Keratinocyte (primary cell): Measurements from ENCODE around the gene MIEN1. TPM values are rescaled to one million over a fixed set of nuclear protein-coding genes. Genes with fewer than 3 reads are reported as not detected.

Source experiments
- DNase-seq: peaks from one replicate; pipeline ENCODE4 v3.0.0-alpha.2; 2011; ENCODE audit warnings: low read depth, missing footprints, low spot score
- FAIRE-seq: peaks from 2 replicates; lab custom pipeline; 2011; peaks lifted over from hg19 to GRCh38; lab: Jason Lieb, UNC
- H2AFZ ChIP-seq: 2 replicates; pipeline ENCODE4 v1.6.0; 2012; ENCODE audit warnings: low read length, control low read depth, inconsistent platforms; ENCODE audit not compliant: control insufficient read depth
- H3K27ac ChIP-seq: 2 replicates; pipeline ENCODE4 v1.5.1; 2011; ENCODE audit warnings: low read length; ENCODE audit not compliant: control insufficient read depth, insufficient read depth
- H3K27me3 ChIP-seq: 3 replicates; pipeline ENCODE4 v1.6.0; 2011; ENCODE audit warnings: low read length; ENCODE audit not compliant: control insufficient read depth, insufficient read depth; ENCODE audit errors: extremely low read depth
- H3K36me3 ChIP-seq, 2 experiments: 2 replicates in 1 of 2; 3 replicates in 1 of 2; pipeline ENCODE4 v1.5.1; 2011; ENCODE audit warnings: low read length in 2 of 2, mild to moderate bottlenecking in 1 of 2; ENCODE audit not compliant: control insufficient read depth in 2 of 2, insufficient read depth in 2 of 2; ENCODE audit errors: extremely low read depth in 1 of 2
- H3K4me1 ChIP-seq: 3 replicates; pipeline ENCODE4 v1.5.1; 2011; ENCODE audit warnings: low read length; ENCODE audit not compliant: control insufficient read depth, insufficient read depth; ENCODE audit errors: extremely low read depth
- H3K4me2 ChIP-seq: 3 replicates; pipeline ENCODE4 v1.6.0; 2011; ENCODE audit warnings: low read depth, low read length; ENCODE audit not compliant: control insufficient read depth, insufficient read depth; ENCODE audit errors: extremely low read depth
- H3K4me3 ChIP-seq, 3 experiments: fragments of 200-600 bp in 1 of 3; sonication (generic) in 1 of 3; 2 replicates in 2 of 3; 3 replicates in 1 of 3; pipeline ENCODE4 v1.5.1; 2011 to 2016; ENCODE audit warnings: low read length in 3 of 3, mild to moderate bottlenecking in 3 of 3, control low read depth in 2 of 3, inconsistent platforms in 1 of 3, low read depth in 1 of 3, mixed read lengths in 1 of 3, mixed run types in 1 of 3, moderate library complexity in 1 of 3; ENCODE audit not compliant: control insufficient read depth in 2 of 3, insufficient read depth in 2 of 3; ENCODE audit errors: extremely low read depth in 1 of 3
- H3K79me2 ChIP-seq: 2 replicates; pipeline ENCODE4 v1.6.0; 2012; ENCODE audit warnings: low read length; ENCODE audit not compliant: control insufficient read depth, insufficient read depth
- H3K9ac ChIP-seq: 3 replicates; pipeline ENCODE4 v1.6.0; 2011; ENCODE audit warnings: low read length; ENCODE audit not compliant: control insufficient read depth, insufficient read depth; ENCODE audit errors: extremely low read depth
- H3K9me1 ChIP-seq: 3 replicates; pipeline ENCODE4 v1.6.0; 2011; ENCODE audit warnings: low read length; ENCODE audit not compliant: control insufficient read depth, insufficient read depth; ENCODE audit errors: extremely low read depth
- H3K9me3 ChIP-seq: 2 replicates; pipeline ENCODE4 v1.5.1; 2012; ENCODE audit warnings: low read depth, low read length; ENCODE audit not compliant: control insufficient read depth
- H4K20me1 ChIP-seq: 3 replicates; pipeline ENCODE4 v1.6.0; 2011; ENCODE audit warnings: low read length; ENCODE audit not compliant: control insufficient read depth, insufficient read depth; ENCODE audit errors: extremely low read depth
- EZH2 ChIP-seq: IDR thresholded peaks from one replicate; pipeline ENCODE4 v1.6.1; 2012; ENCODE audit warnings: inconsistent platforms, mild to moderate bottlenecking, low read length, moderate library complexity
- dilution Hi-C: fragments of 300-500 bp; cut with MboI; formaldehyde crosslinking; loops from one replicate; pipeline ENCODE4 v1.7.0; 2020; ENCODE audit warnings: low sequenced_read_pairs; ENCODE audit not compliant: extremely low pct_ligation_motif_present
- polyA plus RNA-seq, 5 experiments: library from polyadenylated mRNA; depleted of rRNA in 3 of 5; stranded (reverse) in 3 of 5; stranded (forward) in 1 of 5; unstranded in 1 of 5; fragments of >200 nt; gene quantifications; 1 replicate in 1 of 5; 2 replicates in 3 of 5; 3 replicates in 1 of 5; pipeline versions ENCODE4 v1.2.1 to v1.2.3, GENCODE V29; 2011 to 2012; ENCODE audit warnings: missing spikeins in 2 of 5, low read depth in 1 of 5, low replicate concordance in 1 of 5
- TF ChIP-seq, protein P1 (sequence below), 3 experiments: IDR thresholded peaks in 1 of 3; conservative IDR thresholded peaks in 1 of 3; optimal IDR thresholded peaks in 1 of 3; 2 replicates in 2 of 3; 3 replicates in 1 of 3; pipeline versions ENCODE3 to v1.5.1; 2011; ENCODE audit warnings: low read length in 3 of 3, mild to moderate bottlenecking in 3 of 3, moderate library complexity in 2 of 3, control low read depth in 1 of 3, inconsistent platforms in 1 of 3; ENCODE audit not compliant: insufficient read depth in 2 of 3; ENCODE audit errors: extremely low read depth in 1 of 3

The MIEN1 gene
- polyA plus RNA-seq, 1 donor (not counting 4 experiments of a cell fraction or from before 2014, with no cell fraction given) = 38.4 TPM

DNA sequence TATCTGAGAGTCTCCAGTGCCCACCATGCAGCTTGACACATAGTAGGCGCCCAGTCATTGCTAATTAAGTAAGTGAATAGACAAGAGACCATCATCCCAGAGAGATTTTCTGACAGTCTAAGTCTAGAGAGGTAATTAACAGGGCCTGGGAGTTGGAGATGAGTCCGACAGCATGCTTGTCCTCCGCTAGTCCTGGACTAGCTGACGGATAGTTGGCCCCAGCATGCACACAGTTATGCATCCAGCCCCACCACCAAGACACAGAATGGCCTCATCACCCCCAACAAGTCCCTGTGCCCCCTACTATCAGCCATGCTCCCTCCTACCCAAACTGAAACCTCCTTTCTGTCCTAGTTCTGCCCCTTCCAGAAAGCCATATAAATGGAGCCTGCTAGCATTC, 17.4 kb upstream of the MIEN1 start:
- Histone ChIP-seq H3K9me3 (no peaks in the 10 kb centered on the region), H3K27me3 (no peaks in the 10 kb centered on the region), H3K4me2 (no peak overlapping the region), H4K20me1 (no peaks in the 10 kb centered on the region), H3K4me3 (no peak overlapping the region), H3K36me3 (peaks cover 27 to 31% of the 10 kb centered on the region in 2 experiments), H3K79me2 (no peaks in the 10 kb centered on the region), H3K27ac (no peak overlapping the region), H3K4me1 (peaks cover 7% of the 10 kb centered on the region), H2AFZ (no peak overlapping the region), H3K9ac (no peak overlapping the region), H3K9me1 (no peaks in the 10 kb centered on the region)
- TF ChIP-seq, protein P1, sequence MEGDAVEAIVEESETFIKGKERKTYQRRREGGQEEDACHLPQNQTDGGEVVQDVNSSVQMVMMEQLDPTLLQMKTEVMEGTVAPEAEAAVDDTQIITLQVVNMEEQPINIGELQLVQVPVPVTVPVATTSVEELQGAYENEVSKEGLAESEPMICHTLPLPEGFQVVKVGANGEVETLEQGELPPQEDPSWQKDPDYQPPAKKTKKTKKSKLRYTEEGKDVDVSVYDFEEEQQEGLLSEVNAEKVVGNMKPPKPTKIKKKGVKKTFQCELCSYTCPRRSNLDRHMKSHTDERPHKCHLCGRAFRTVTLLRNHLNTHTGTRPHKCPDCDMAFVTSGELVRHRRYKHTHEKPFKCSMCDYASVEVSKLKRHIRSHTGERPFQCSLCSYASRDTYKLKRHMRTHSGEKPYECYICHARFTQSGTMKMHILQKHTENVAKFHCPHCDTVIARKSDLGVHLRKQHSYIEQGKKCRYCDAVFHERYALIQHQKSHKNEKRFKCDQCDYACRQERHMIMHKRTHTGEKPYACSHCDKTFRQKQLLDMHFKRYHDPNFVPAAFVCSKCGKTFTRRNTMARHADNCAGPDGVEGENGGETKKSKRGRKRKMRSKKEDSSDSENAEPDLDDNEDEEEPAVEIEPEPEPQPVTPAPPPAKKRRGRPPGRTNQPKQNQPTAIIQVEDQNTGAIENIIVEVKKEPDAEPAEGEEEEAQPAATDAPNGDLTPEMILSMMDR (optimal IDR thresholded peaks at IDR 0.05 in 1 of 3, IDR thresholded peaks at IDR 0.05 in 1 of 3, conservative IDR thresholded peaks at IDR 0.05 in 1 of 3; ENCODE audit: extremely low read depth in 1 of 3, insufficient read depth in 2 of 3, low read length in 3 of 3) = no peak
- no peak for TF ChIP-seq EZH2
- DNase-seq = no peak
- dilution Hi-C loops = no loop called here
- no peak for FAIRE-seq

DNA sequence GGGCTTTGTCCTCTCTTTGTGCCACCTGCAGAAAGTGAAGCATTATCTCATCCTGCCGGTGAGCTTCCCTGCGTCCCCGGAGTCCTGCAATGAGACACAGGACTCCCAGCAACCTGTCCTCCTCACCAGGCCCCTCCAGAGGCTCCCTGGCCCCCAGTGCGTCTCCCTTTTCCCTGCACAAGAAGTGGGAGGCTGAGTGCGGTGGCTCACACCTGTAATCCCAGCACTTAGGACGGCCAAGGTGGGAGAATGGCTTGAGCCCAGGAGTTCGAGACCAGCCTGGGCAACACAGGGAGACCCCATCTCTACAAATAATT, 15.8 kb upstream of the MIEN1 start:
- FAIRE-seq = no peak
- H3K27me3 ChIP-seq = no peaks in the 10 kb centered on the region
- H3K36me3 ChIP-seq = peaks cover 29 to 32% of the 10 kb centered on the region in 2 experiments
- dilution Hi-C loops = no loop called here
- H2AFZ ChIP-seq = no peak overlapping the region
- no peak overlapping the region for H3K27ac ChIP-seq
- no peak overlapping the region for H3K4me3 ChIP-seq
- DNase-seq = no peak
- peaks cover 16% of the 10 kb centered on the region for H3K4me1 ChIP-seq
- no peak overlapping the region for H3K4me2 ChIP-seq
- no peaks in the 10 kb centered on the region for H3K79me2 ChIP-seq
- TF ChIP-seq, protein P1 (optimal IDR thresholded peaks at IDR 0.05 in 1 of 3, IDR thresholded peaks at IDR 0.05 in 1 of 3, conservative IDR thresholded peaks at IDR 0.05 in 1 of 3; ENCODE audit: extremely low read depth in 1 of 3, insufficient read depth in 2 of 3, low read length in 3 of 3) = no peak
- TF ChIP-seq EZH2 = no peak
- no peaks in the 10 kb centered on the region for H3K9me3 ChIP-seq
- no peaks in the 10 kb centered on the region for H4K20me1 ChIP-seq
- no peak overlapping the region for H3K9ac ChIP-seq
- no peaks in the 10 kb centered on the region for H3K9me1 ChIP-seq
